Measurements from ENCODE around the gene PRKRA.
"Not testable (repeated sequence)": the region's sequence is repeated elsewhere in the genome, so short reads cannot be mapped to it uniquely, and the experiment has no call there.

PRKRA gene

GRCh38 chr2:178427458-178427857 lies 23.5 kb downstream of the PRKRA start:
- H3K9me3 ChIP-seq (ENCODE audit: control insufficient read depth in 2 of 2, low read length in 2 of 2) = no peaks in the 10 kb centered on the region
- no peak overlapping the region for H3K9ac ChIP-seq (ENCODE audit: low read length in 2 of 2)
- no peak overlapping the region for H3K27ac ChIP-seq (ENCODE audit: low read length)
- no peak overlapping the region for H3K4me3 ChIP-seq (ENCODE audit: low read length in 2 of 2)
- no peaks in the 10 kb centered on the region for H3K27me3 ChIP-seq (ENCODE audit: control insufficient read depth in 1 of 2, insufficient read depth in 2 of 2, low read length in 2 of 2)
- no peaks in the 10 kb centered on the region for H3K4me1 ChIP-seq (ENCODE audit: control insufficient read depth, insufficient read depth, low read length)
- H3K36me3 ChIP-seq (ENCODE audit: control insufficient read depth in 2 of 2, insufficient read depth in 2 of 2, low read length in 2 of 2) = peaks cover 25 to 38% of the 10 kb centered on the region in 2 donors

- peaks cover 19 to 29% of the 10 kb centered on the region in 2 donors for H3K36me3 ChIP-seq (ENCODE audit: control insufficient read depth in 2 of 2, insufficient read depth in 2 of 2, low read length in 2 of 2)
- H3K9ac ChIP-seq (ENCODE audit: low read length in 2 of 2) = no peak overlapping the region
- H3K9me3 ChIP-seq (ENCODE audit: control insufficient read depth in 2 of 2, low read length in 2 of 2) = no peaks in the 10 kb centered on the region
- no peaks in the 10 kb centered on the region for H3K4me1 ChIP-seq (ENCODE audit: control insufficient read depth, insufficient read depth, low read length)
- no peak overlapping the region for H3K27ac ChIP-seq (ENCODE audit: low read length)
- no peaks in the 10 kb centered on the region for H3K27me3 ChIP-seq (ENCODE audit: control insufficient read depth in 1 of 2, insufficient read depth in 2 of 2, low read length in 2 of 2)
- no peak overlapping the region for H3K4me3 ChIP-seq (ENCODE audit: low read length in 2 of 2)
Measured at GRCh38 chr2:178426388-178426787, 24.6 kb downstream of the PRKRA start.

DNA sequence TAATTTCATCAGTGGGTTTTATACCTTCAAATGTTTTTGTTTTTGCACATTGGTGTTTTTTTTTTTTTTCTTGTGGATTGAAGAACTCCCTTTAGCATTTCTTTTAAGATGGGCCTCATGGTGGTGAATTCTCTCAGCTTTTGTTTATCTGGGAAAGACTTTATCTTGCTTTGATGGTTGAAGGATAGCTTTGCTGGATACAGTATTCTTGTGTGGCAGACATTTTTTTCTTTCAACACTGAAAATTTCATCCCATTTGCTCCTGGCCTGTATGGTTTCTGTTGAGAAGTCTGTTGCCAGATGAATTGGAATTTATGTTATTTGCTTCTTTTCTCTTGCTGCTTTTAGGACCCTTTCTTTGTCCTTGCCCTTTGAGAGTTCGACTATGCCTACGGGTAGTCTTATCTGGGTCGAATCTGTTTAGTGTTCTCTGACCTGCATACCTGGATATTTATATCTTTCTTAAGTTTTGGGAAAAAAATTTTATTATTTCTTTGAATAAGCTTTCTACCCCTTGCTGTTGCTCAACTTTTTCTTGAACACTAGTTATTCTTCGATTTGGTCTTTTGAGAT lies 25.6 kb downstream of the PRKRA start:
- Histone ChIP-seq H3K9me3 (ENCODE audit: control insufficient read depth in 2 of 2, low read length in 2 of 2) (no peaks in the 10 kb centered on the region), H3K27me3 (ENCODE audit: control insufficient read depth in 1 of 2, insufficient read depth in 2 of 2, low read length in 2 of 2) (no peaks in the 10 kb centered on the region), H3K4me1 (ENCODE audit: control insufficient read depth, insufficient read depth, low read length) (no peaks in the 10 kb centered on the region), H3K4me3 (ENCODE audit: low read length in 2 of 2) (no peak overlapping the region), H3K9ac (ENCODE audit: low read length in 2 of 2) (no peak overlapping the region), H3K36me3 (ENCODE audit: control insufficient read depth in 2 of 2, insufficient read depth in 2 of 2, low read length in 2 of 2) (peaks cover 17 to 22% of the 10 kb centered on the region in 2 donors), H3K27ac (ENCODE audit: low read length) (no peak overlapping the region)

- not testable (repeated sequence) for H3K4me1 ChIP-seq (ENCODE audit: control insufficient read depth, insufficient read depth, low read length)
Measured at GRCh38 chr2:178423746-178424145, 27.2 kb downstream of the PRKRA start.

DNA sequence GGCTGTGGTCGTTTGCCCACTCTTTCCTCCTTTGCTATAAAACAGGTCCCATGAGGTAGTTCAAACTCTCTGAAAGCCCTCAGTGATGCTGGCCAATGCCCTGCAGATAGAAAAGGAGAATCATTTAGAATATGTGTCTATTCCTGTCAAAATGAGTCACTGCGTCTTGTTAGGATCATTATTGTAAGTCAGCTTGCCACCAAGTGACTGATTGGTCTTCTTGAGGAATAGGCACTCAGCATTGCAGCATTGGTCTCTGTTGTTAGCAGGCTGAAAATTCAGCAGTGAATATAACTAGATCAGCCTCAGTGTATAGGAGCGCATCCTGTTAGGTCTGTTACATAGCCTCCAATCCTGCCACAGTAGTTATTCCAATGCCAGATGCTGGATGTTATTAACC lies 28.9 kb downstream of the PRKRA start:
- no peak overlapping the region for H3K9ac ChIP-seq (ENCODE audit: low read length in 2 of 2)
- H3K36me3 ChIP-seq (ENCODE audit: control insufficient read depth in 2 of 2, insufficient read depth in 2 of 2, low read length in 2 of 2) = peaks cover 4 to 7% of the 10 kb centered on the region in 2 donors
- H3K9me3 ChIP-seq (ENCODE audit: control insufficient read depth in 2 of 2, low read length in 2 of 2) = no peaks in the 10 kb centered on the region
- no peaks in the 10 kb centered on the region for H3K27me3 ChIP-seq (ENCODE audit: control insufficient read depth in 1 of 2, insufficient read depth in 2 of 2, low read length in 2 of 2)
- no peaks in the 10 kb centered on the region for H3K4me1 ChIP-seq (ENCODE audit: control insufficient read depth, insufficient read depth, low read length)
- H3K4me3 ChIP-seq (ENCODE audit: low read length in 2 of 2) = no peak overlapping the region
- H3K27ac ChIP-seq (ENCODE audit: low read length) = no peak overlapping the region

More at GRCh38 chr2:178423746-178424145, 27.2 kb downstream of the PRKRA start:
- peaks cover 9 to 10% of the 10 kb centered on the region in 2 donors for H3K36me3 ChIP-seq (ENCODE audit: control insufficient read depth in 2 of 2, insufficient read depth in 2 of 2, low read length in 2 of 2)
- H3K9me3 ChIP-seq (ENCODE audit: control insufficient read depth in 2 of 2, low read length in 2 of 2); H3K9ac ChIP-seq (ENCODE audit: low read length in 2 of 2); H3K27ac ChIP-seq (ENCODE audit: low read length); H3K27me3 ChIP-seq (ENCODE audit: control insufficient read depth in 1 of 2, insufficient read depth in 2 of 2, low read length in 2 of 2); H3K4me3 ChIP-seq (ENCODE audit: low read length in 2 of 2): not testable (repeated sequence)

DNA sequence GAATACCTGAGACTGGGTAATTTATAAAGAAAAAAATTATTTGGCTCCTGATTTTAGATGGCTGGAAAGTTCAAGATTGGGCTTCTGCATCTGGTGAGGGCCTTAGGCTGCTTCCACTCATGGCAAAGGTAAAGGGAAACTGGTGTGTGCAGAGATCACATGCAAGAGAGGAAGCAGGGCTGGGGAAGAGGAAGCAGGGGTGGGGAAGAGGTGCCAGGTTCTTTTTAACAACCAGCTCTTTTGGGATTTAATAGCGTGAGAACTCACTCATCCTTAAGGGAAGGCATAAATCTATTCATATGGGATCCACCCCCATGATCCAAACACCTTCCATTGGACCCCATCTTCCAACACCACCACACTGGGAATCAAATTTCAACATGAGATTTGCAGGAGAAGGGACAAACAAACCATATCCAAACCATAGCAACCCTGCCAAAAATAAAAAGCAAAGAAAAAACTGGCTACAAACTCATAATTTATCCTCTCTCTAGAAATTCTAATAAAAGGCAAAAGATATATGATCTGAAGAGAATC lies 30.4 kb downstream of the PRKRA start:
- no peak overlapping the region for H3K27ac ChIP-seq (ENCODE audit: low read length)
- no peaks in the 10 kb centered on the region for H3K27me3 ChIP-seq (ENCODE audit: control insufficient read depth in 1 of 2, insufficient read depth in 2 of 2, low read length in 2 of 2)
- no peaks in the 10 kb centered on the region for H3K9me3 ChIP-seq (ENCODE audit: control insufficient read depth in 2 of 2, low read length in 2 of 2)

DNA sequence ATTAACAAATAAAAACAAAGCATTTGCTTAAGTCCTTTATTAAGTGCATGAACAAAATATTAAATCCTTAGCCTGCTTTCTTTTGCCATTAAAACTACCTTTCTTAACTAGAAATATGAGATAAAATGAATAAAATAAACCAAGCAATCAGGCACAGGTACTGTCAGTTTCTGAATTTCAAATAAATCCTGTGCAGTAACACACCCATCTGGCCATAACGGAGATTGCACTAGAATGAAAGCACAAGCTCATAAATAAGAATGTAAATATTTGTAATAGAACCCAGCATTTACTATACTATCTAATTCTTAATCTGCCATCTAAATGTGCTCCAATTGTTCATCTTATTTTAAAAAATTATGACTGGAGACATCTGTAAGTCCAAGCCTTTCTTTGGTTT lies 31.9 kb downstream of the PRKRA start:
- Histone ChIP-seq H3K9ac (ENCODE audit: low read length in 2 of 2) (no peak overlapping the region), H3K27me3 (ENCODE audit: control insufficient read depth in 1 of 2, insufficient read depth in 2 of 2, low read length in 2 of 2) (no peaks in the 10 kb centered on the region), H3K4me1 (ENCODE audit: control insufficient read depth, insufficient read depth, low read length) (no peaks in the 10 kb centered on the region)

More for the DNA sequence above, 30.4 kb downstream of the PRKRA start:
- Histone ChIP-seq H3K36me3 (ENCODE audit: control insufficient read depth in 2 of 2, insufficient read depth in 2 of 2, low read length in 2 of 2) (peaks cover 0 to 4% of the 10 kb centered on the region in 2 donors), H3K4me3 (ENCODE audit: low read length in 2 of 2) (no peak overlapping the region), H3K9ac (ENCODE audit: low read length in 2 of 2) (no peak overlapping the region), H3K4me1 (ENCODE audit: control insufficient read depth, insufficient read depth, low read length) (no peaks in the 10 kb centered on the region)

DNA sequence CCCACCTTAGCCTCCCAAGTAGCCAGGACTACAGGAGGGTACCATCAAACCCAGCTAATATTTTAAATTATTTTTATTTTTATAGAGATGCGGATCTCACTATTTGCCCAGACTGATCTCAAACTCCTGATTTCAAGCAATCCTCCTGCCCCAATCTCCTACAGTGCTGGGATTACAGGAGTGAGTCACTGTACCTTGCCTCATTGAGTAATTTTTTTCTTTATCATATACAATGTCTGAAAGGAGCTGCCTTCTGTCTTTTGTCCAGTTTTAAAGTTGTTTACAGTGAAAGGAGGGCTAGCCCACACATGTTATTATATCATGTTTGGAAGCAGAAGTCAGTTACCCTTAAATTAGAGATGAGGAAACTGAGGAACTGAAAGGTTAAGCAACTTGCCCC lies 32.5 kb downstream of the PRKRA start:
- Histone ChIP-seq H3K27ac (ENCODE audit: low read length) (no peak overlapping the region), H3K36me3 (ENCODE audit: control insufficient read depth in 2 of 2, insufficient read depth in 2 of 2, low read length in 2 of 2) (peaks cover 0 to 4% of the 10 kb centered on the region in 2 donors), H3K9ac (ENCODE audit: low read length in 2 of 2) (no peak overlapping the region), H3K4me3 (ENCODE audit: low read length in 2 of 2) (no peak overlapping the region), H3K9me3 (ENCODE audit: control insufficient read depth in 2 of 2, low read length in 2 of 2) (no peaks in the 10 kb centered on the region), H3K27me3 (ENCODE audit: control insufficient read depth in 1 of 2, insufficient read depth in 2 of 2, low read length in 2 of 2) (no peaks in the 10 kb centered on the region), H3K4me1 (ENCODE audit: control insufficient read depth, insufficient read depth, low read length) (no peaks in the 10 kb centered on the region)

More for the DNA sequence above, 31.9 kb downstream of the PRKRA start:
- Histone ChIP-seq H3K36me3 (ENCODE audit: control insufficient read depth in 2 of 2, insufficient read depth in 2 of 2, low read length in 2 of 2) (peaks cover 0 to 4% of the 10 kb centered on the region in 2 donors), H3K4me3 (ENCODE audit: low read length in 2 of 2) (no peak overlapping the region), H3K9me3 (ENCODE audit: control insufficient read depth in 2 of 2, low read length in 2 of 2) (no peaks in the 10 kb centered on the region), H3K27ac (ENCODE audit: low read length) (no peak overlapping the region)

GRCh38 chr2:178417916-178418315 lies 33.1 kb downstream of the PRKRA start:
- Histone ChIP-seq H3K9ac (ENCODE audit: low read length in 2 of 2) (no peak overlapping the region), H3K27ac (ENCODE audit: low read length) (no peak overlapping the region), H3K4me3 (ENCODE audit: low read length in 2 of 2) (no peak overlapping the region), H3K9me3 (ENCODE audit: control insufficient read depth in 2 of 2, low read length in 2 of 2) (no peaks in the 10 kb centered on the region), H3K27me3 (ENCODE audit: control insufficient read depth in 1 of 2, insufficient read depth in 2 of 2, low read length in 2 of 2) (no peaks in the 10 kb centered on the region), H3K4me1 (ENCODE audit: control insufficient read depth, insufficient read depth, low read length) (no peaks in the 10 kb centered on the region), H3K36me3 (ENCODE audit: control insufficient read depth in 2 of 2, insufficient read depth in 2 of 2, low read length in 2 of 2) (peaks cover 0 to 4% of the 10 kb centered on the region in 2 donors)

DNA sequence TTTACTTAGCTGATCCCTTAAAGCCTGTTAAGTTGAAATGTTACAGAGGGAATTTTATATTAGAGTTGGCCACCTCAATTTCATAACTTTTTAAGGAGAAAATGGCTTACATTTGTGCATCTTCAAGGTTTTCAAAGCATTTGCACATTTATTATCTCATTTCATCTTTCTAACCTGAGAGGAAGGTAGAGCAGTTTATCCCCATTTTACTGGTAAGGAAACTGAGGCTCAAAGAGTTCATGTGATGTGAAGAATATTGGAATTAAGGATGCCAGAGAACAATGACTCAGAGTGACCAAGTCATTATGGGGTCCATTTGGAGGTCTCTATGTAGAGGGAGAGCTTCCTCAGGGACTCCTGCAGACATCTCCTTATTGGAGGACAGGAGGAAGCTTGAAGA lies 35.0 kb downstream of the PRKRA start:
- Histone ChIP-seq H3K4me1 (ENCODE audit: control insufficient read depth, insufficient read depth, low read length) (no peaks in the 10 kb centered on the region), H3K9me3 (ENCODE audit: control insufficient read depth in 2 of 2, low read length in 2 of 2) (no peaks in the 10 kb centered on the region), H3K27ac (ENCODE audit: low read length) (no peak overlapping the region), H3K27me3 (ENCODE audit: control insufficient read depth in 1 of 2, insufficient read depth in 2 of 2, low read length in 2 of 2) (no peaks in the 10 kb centered on the region), H3K36me3 (ENCODE audit: control insufficient read depth in 2 of 2, insufficient read depth in 2 of 2, low read length in 2 of 2) (peaks cover 0 to 2% of the 10 kb centered on the region in 2 donors), H3K4me3 (ENCODE audit: low read length in 2 of 2) (no peak overlapping the region), H3K9ac (ENCODE audit: low read length in 2 of 2) (no peak overlapping the region)
